Measurements from ENCODE around the gene PNPLA7. TPM values are rescaled to one million over a fixed set of nuclear protein-coding genes. Genes with fewer than 3 reads are reported as not detected.

PNPLA7 gene
- total RNA-seq, 1 donor from 2014 or later, result 0.06 TPM

DNA sequence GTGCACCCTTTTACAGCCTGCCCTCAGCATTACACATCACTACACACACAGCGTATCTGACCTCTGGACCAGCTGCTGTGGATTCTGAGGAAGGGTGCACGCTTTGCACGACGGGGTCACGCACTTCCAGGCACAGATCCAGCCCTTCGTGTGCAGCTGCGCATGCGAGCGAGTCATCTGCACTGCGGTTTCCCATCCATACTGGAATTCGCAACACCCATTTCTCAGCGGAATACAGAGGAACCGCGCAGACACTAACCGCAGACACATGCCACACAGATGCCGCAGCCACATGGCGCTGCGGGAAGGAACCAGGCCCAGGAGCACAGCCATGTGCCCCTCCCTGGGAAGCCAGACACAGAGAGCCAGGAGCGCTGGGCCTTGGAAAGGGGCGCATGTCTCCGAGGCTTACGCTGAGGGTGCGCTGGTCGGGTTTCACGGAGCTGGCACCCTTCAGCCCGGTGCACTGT is 43.5 kb downstream of the PNPLA7 start:
- TF ChIP-seq CTCF (conservative IDR thresholded peaks at IDR 0.05; ENCODE audit: low read depth, low read length), result no peak
- DNase-seq (ENCODE audit: low read depth), result no peak
- no peak overlapping the region for H3K4me3 ChIP-seq (ENCODE audit: low read depth, low read length)

- DNase-seq (ENCODE audit: low read depth), result no peak
- no peak for TF ChIP-seq CTCF (conservative IDR thresholded peaks at IDR 0.05; ENCODE audit: low read depth, low read length)
- no peak overlapping the region for H3K4me3 ChIP-seq (ENCODE audit: low read depth, low read length)
Measured at GRCh38 chr9:137506274-137506673, 43.9 kb downstream of the PNPLA7 start.

- no peak overlapping the region for H3K4me3 ChIP-seq (ENCODE audit: low read depth, low read length)
- DNase-seq (ENCODE audit: low read depth), result no peak
- TF ChIP-seq CTCF (conservative IDR thresholded peaks at IDR 0.05; ENCODE audit: low read depth, low read length), result no peak
Measured at GRCh38 chr9:137505421-137506140, 44.6 kb downstream of the PNPLA7 start.

DNA sequence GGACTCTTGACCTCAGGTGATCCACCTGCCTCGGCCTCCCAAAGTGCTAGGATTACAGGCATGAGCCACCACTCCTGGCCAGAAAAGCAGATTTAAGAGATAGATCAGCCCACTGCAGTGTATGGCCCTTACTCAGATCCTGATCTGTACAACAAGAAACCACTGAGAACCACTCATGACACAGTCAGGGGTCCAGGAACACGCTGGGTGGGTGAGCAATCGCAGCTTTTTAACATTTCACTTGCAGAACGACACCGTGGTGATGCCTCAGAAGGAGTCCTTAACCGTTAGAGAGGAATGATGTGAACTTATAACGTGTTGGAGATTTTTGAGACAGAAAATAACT is 45.8 kb downstream of the PNPLA7 start:
- TF ChIP-seq CTCF (conservative IDR thresholded peaks at IDR 0.05; ENCODE audit: low read depth, low read length), result no peak
- DNase-seq (ENCODE audit: low read depth), result no peak

DNA sequence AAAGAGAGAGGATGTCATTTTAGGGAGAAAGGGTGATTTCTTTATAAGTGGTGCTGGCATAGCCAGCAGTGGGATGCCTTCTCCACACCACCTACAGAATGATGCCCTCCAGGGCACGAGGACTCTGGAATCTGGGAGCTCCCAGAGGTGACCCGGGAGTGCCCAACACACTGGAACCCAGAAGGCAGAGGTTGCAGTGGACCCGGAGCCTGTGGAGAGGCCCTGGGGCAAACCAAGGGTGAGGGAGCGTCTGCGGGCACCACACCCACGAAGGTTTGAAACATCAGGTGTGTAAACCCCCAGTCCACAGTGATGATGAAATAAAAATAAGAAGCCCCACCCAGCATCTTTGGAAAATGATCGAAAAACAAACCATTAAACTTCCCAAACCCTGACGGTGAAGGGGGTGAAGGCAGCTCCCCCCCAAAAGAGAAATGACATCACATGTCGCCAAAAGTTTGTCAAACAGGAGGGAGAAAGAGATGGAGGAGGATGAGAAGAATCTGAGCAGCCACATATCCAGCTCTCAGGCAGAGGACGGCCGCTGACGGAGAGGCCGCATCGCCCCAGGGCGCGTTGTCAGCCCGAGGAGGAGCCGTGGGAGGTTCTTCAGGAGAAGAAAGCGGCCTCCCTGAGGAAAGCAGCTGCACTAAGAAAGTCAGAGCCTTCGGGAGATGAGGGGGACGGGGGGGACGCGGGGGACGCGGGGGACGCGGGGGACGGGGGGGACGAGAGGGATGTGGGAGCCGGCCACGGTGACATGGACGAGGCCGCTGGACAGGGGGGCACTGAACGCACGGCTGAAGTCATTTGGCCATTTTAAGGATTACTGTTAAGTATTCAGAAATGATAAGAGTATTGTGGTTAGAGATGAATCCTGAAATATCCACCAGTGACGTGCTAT is 47.9 kb downstream of the PNPLA7 start:
- no peak for DNase-seq (ENCODE audit: low read depth)
- no peak overlapping the region for H3K4me3 ChIP-seq (ENCODE audit: low read depth, low read length)
- TF ChIP-seq CTCF (conservative IDR thresholded peaks at IDR 0.05; ENCODE audit: low read depth, low read length), result no peak

More for the DNA sequence above, 45.8 kb downstream of the PNPLA7 start:
- H3K4me3 ChIP-seq (ENCODE audit: low read depth, low read length), result no peak overlapping the region

DNA sequence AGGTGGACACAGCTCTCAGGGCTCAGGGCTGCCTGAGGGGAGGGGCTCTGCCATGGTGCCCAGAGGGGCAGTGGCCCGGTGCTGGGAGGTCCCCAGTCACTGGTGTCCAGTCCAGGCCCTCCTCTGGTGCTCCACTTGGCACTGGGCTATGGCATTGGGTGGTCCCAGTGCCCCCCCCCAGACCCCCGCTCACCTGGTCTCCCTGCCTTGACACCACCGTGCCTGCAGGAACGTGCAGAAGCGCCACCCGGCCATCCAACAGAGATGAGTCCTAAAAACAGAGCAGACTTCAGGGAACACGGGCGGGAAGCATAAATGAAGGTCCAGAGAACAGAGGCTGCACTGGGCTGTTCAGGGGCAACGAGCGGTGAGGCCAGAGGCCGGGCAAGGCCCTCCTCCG is 48.7 kb downstream of the PNPLA7 start:
- no peak for TF ChIP-seq CTCF (conservative IDR thresholded peaks at IDR 0.05; ENCODE audit: low read depth, low read length)
- H3K4me3 ChIP-seq (ENCODE audit: low read depth, low read length), result no peak overlapping the region
- DNase-seq (ENCODE audit: low read depth), result no peak

Measured in epithelial cell of proximal tubule (primary cell).